H1 (cell line): Measurements from ENCODE around the gene ASB1. TPM values are rescaled to one million over a fixed set of nuclear protein-coding genes. Genes with fewer than 3 reads are reported as not detected.

Source experiments
- CTCF ChIA-PET: fragments of 300-600 bp; sonication (Branson Sonifier 250); formaldehyde crosslinking; loops from one replicate; lab custom pipeline; 2021; ENCODE audit not compliant: partially characterized antibody; lab: Charles Lee
- POLR2A ChIA-PET: fragments of 300-600 bp; sonication (Branson Sonifier 250); formaldehyde crosslinking; loops from one replicate; lab custom pipeline; 2021; ENCODE audit warnings: inconsistent platforms; ENCODE audit not compliant: partially characterized antibody; lab: Charles Lee
- DNase-seq, 2 experiments: peaks; one replicate each; pipeline versions ENCODE4 v3.0.0 to v3.0.0-alpha.2; 2010 to 2022; ENCODE audit warnings: low spot score in 2 of 2, low read depth in 1 of 2, mixed read lengths in 1 of 2
- FAIRE-seq: peaks from 2 replicates; lab custom pipeline; 2011; peaks lifted over from hg19 to GRCh38; lab: Jason Lieb, UNC
- H2AFZ ChIP-seq: 2 replicates; pipeline ENCODE4 v1.8.1; 2012; ENCODE audit warnings: low read length, inconsistent platforms
- H2AK5ac ChIP-seq: 2 replicates; pipeline ENCODE4 v1.6.1; 2013; ENCODE audit warnings: low read depth, low read length
- H2BK120ac ChIP-seq: replicated peaks from 2 replicates; pipeline ENCODE3; 2013; ENCODE audit warnings: low read depth, low read length, inconsistent platforms
- H2BK12ac ChIP-seq: 2 replicates; pipeline ENCODE4 v1.6.1; 2013; ENCODE audit warnings: low read depth, low read length
- H2BK15ac ChIP-seq: 2 replicates; pipeline ENCODE4 v1.6.1; 2013; ENCODE audit warnings: low read length
- H2BK20ac ChIP-seq: 2 replicates; pipeline ENCODE4 v1.6.1; 2013; ENCODE audit warnings: low read length
- H2BK5ac ChIP-seq: 2 replicates; pipeline ENCODE4 v1.6.1; 2013; ENCODE audit warnings: low read depth, low read length
- H3K14ac ChIP-seq: 2 replicates; pipeline ENCODE4 v1.6.1; 2013; ENCODE audit warnings: inconsistent platforms; ENCODE audit not compliant: insufficient read length
- H3K18ac ChIP-seq: 2 replicates; pipeline ENCODE4 v1.6.1; 2013; ENCODE audit warnings: low read length; ENCODE audit errors: extremely low read depth
- H3K23ac ChIP-seq: 2 replicates; pipeline ENCODE4 v1.6.1; 2013; ENCODE audit warnings: inconsistent platforms; ENCODE audit not compliant: insufficient read length
- H3K23me2 ChIP-seq: 2 replicates; pipeline ENCODE4 v1.6.1; 2013; ENCODE audit warnings: low read depth, low read length
- H3K27ac ChIP-seq: 2 replicates; pipeline ENCODE4 v1.6.1; 2011; ENCODE audit warnings: low read depth, low read length, inconsistent platforms
- H3K27me3 ChIP-seq, 4 experiments: replicated peaks in 1 of 4; 1 replicate in 1 of 4; 2 replicates in 3 of 4; pipeline versions ENCODE4 v1.6.1 to v1.8.1; 2011 to 2013; ENCODE audit warnings: low read length in 3 of 4, mild to moderate bottlenecking in 3 of 4, inconsistent platforms in 2 of 4, mixed read lengths in 2 of 4, moderate library complexity in 1 of 4; ENCODE audit not compliant: control insufficient read depth in 3 of 4, insufficient read depth in 3 of 4; ENCODE audit errors: extremely low read depth in 1 of 4
- H3K36me3 ChIP-seq, 4 experiments: 2 replicates each; pipeline versions ENCODE4 v1.6.1 to v1.8.1; 2011 to 2013; ENCODE audit warnings: mild to moderate bottlenecking in 4 of 4, low read length in 3 of 4, moderate library complexity in 2 of 4, control low read depth in 1 of 4, inconsistent platforms in 1 of 4; ENCODE audit not compliant: insufficient read depth in 4 of 4, control insufficient read depth in 2 of 4
- H3K4ac ChIP-seq: replicated peaks from 2 replicates; pipeline ENCODE3; 2013; ENCODE audit warnings: low read length, low read depth, mixed read lengths, inconsistent platforms; ENCODE audit not compliant: insufficient read length
- H3K4me1 ChIP-seq, 4 experiments: replicated peaks in 1 of 4; 1 replicate in 1 of 4; 2 replicates in 3 of 4; pipeline versions ENCODE4 v1.6.1 to v1.8.1; 2011 to 2013; ENCODE audit warnings: low read length in 3 of 4, inconsistent platforms in 2 of 4, mixed read lengths in 1 of 4; ENCODE audit not compliant: insufficient read depth in 4 of 4, control insufficient read depth in 3 of 4
- H3K4me2 ChIP-seq, 2 experiments: 2 replicates each; pipeline versions ENCODE4 v1.6.1 to v1.8.1; 2011 to 2013; ENCODE audit warnings: low read depth in 2 of 2, low read length in 2 of 2, control low read depth in 1 of 2, inconsistent platforms in 1 of 2, mild to moderate bottlenecking in 1 of 2; ENCODE audit not compliant: insufficient read depth in 1 of 2
- H3K4me3 ChIP-seq, 4 experiments: fragments of 200-600, 300-600 bp in 1 of 4; sonication (generic), shearing (Covaris generic), sonication (Bioruptor Twin) in 1 of 4; 2 replicates each; pipeline versions ENCODE4 v1.5.1 to v1.8.1; 2011 to 2016; ENCODE audit warnings: low read length in 4 of 4, low read depth in 3 of 4, control low read depth in 2 of 4, inconsistent platforms in 2 of 4, mild to moderate bottlenecking in 2 of 4, mixed read lengths in 1 of 4, moderate library complexity in 1 of 4; ENCODE audit not compliant: insufficient read depth in 2 of 4; ENCODE audit errors: extremely low read depth in 1 of 4
- H3K56ac ChIP-seq: replicated peaks from 2 replicates; pipeline ENCODE3; 2013; ENCODE audit warnings: low read depth, mild to moderate bottlenecking, mixed read lengths, low read length, inconsistent platforms; ENCODE audit not compliant: insufficient read length
- H3K79me1 ChIP-seq: 2 replicates; pipeline ENCODE4 v1.6.1; 2013; ENCODE audit warnings: low read depth, low read length, control low read depth
- H3K79me2 ChIP-seq, 2 experiments: 2 replicates each; pipeline versions ENCODE4 v1.6.1 to v1.8.1; 2012 to 2013; ENCODE audit warnings: low read length in 2 of 2, mild to moderate bottlenecking in 2 of 2, inconsistent platforms in 1 of 2; ENCODE audit not compliant: insufficient read depth in 2 of 2, control insufficient read depth in 1 of 2
- H3K9ac ChIP-seq, 4 experiments: replicated peaks in 1 of 4; 1 replicate in 1 of 4; 2 replicates in 3 of 4; pipeline versions ENCODE4 v1.6.1 to v1.8.1; 2011 to 2013; ENCODE audit warnings: low read depth in 3 of 4, low read length in 3 of 4, control low read depth in 2 of 4, mild to moderate bottlenecking in 2 of 4, moderate library complexity in 2 of 4, inconsistent platforms in 1 of 4; ENCODE audit errors: extremely low read depth in 1 of 4
- H3K9me3 ChIP-seq, 2 experiments: 2 replicates each; pipeline versions ENCODE4 v1.6.1 to v1.8.1; 2012 to 2013; ENCODE audit warnings: mild to moderate bottlenecking in 2 of 2, moderate library complexity in 2 of 2, control low read depth in 1 of 2, inconsistent platforms in 1 of 2, low read depth in 1 of 2, low read length in 1 of 2, mixed read lengths in 1 of 2; ENCODE audit not compliant: insufficient read depth in 2 of 2
- H4K20me1 ChIP-seq, 2 experiments: replicated peaks in 1 of 2; 2 replicates each; pipeline versions ENCODE3 to v1.8.1; 2011 to 2013; ENCODE audit warnings: inconsistent platforms in 2 of 2, low read length in 2 of 2, mild to moderate bottlenecking in 1 of 2; ENCODE audit not compliant: insufficient read depth in 2 of 2, control insufficient read depth in 1 of 2
- H4K5ac ChIP-seq: 2 replicates; pipeline ENCODE4 v1.6.1; 2013; ENCODE audit warnings: low read length, low read depth, mixed read lengths, inconsistent platforms; ENCODE audit not compliant: insufficient read length
- H4K8ac ChIP-seq: 2 replicates; pipeline ENCODE4 v1.8.0; 2013; ENCODE audit warnings: mild to moderate bottlenecking, moderate library complexity, low read length, inconsistent platforms; ENCODE audit not compliant: insufficient read depth; ENCODE audit errors: extremely low read depth
- H4K91ac ChIP-seq: replicated peaks from 2 replicates; pipeline ENCODE3; 2013; ENCODE audit warnings: low read length, mixed read lengths, inconsistent platforms; ENCODE audit not compliant: insufficient read length
- BCL11A ChIP-seq, 2 experiments: IDR thresholded peaks; one replicate each; pipeline ENCODE4 v1.6.1; 2011; ENCODE audit warnings: low read depth in 2 of 2, low read length in 2 of 2, mild to moderate bottlenecking in 2 of 2
- NANOG ChIP-seq: IDR thresholded peaks from 2 replicates; pipeline ENCODE4 v1.6.1; 2011; ENCODE audit warnings: low read length, low read depth, mild to moderate bottlenecking, inconsistent platforms; ENCODE audit not compliant: insufficient read depth, poor library complexity, severe bottlenecking
- SP1 ChIP-seq: IDR thresholded peaks from 2 replicates; pipeline ENCODE4 v1.6.1; 2011; ENCODE audit warnings: low read depth, low read length
- SP4 ChIP-seq: IDR thresholded peaks from 2 replicates; pipeline ENCODE4 v1.6.1; 2012; ENCODE audit warnings: low read length, inconsistent platforms
- TEAD4 ChIP-seq: IDR thresholded peaks from 2 replicates; pipeline ENCODE4 v1.6.1; 2012; ENCODE audit warnings: low read depth, low read length, inconsistent platforms, mixed read lengths
- YY1 ChIP-seq: IDR thresholded peaks from 2 replicates; pipeline ENCODE4 v1.6.1; 2011; ENCODE audit warnings: low read depth, mild to moderate bottlenecking, low read length
- WGBS, 2 experiments: shearing (Covaris generic) in 1 of 2; methylation state at CpG; one replicate each; pipeline versions ENCODE4 v1.1.6 to v1.1.7; 2013 to 2015; ENCODE audit warnings: low lambda C conversion rate in 2 of 2, mixed read lengths in 2 of 2, inconsistent platforms in 1 of 2, low coverage in 1 of 2, missing lambda C conversion rate in 1 of 2; ENCODE audit not compliant: insufficient replicate concordance in 2 of 2, insufficient coverage in 1 of 2, insufficient read length in 1 of 2; ENCODE audit errors: extremely low coverage in 1 of 2, missing lambda C conversion rate in 1 of 2; 5-methylcytosine and 5-hydroxymethylcytosine counted together
- polyA plus RNA-seq, 7 experiments: library from polyadenylated mRNA; depleted of rRNA in 3 of 7; stranded (reverse) in 5 of 7; unstranded in 2 of 7; fragments of >200 nt in 5 of 7; fragments of 200-250 nt in 2 of 7; gene quantifications; 1 replicate in 5 of 7; 2 replicates in 1 of 7; 4 replicates in 1 of 7; pipeline versions ENCODE4 v1.2.1 to v1.2.3, GENCODE V29; 2011 to 2013; ENCODE audit warnings: missing spikeins in 2 of 7, mixed read lengths in 2 of 7
- total RNA-seq: library from RNA; stranded (reverse); fragmentation: NEBNext Ultra II Directional; extraction: Animal tissue kit (Norgen Biotek cat#: 25700); gene quantifications from 2 replicates; pipeline ENCODE4 v1.2.1, GENCODE V29; 2021

The ASB1 gene
- total and polyA plus RNA-seq, 2 of the 8 experiments (the other 6 are each of a cell fraction or from before 2014, with no cell fraction given) = 24.1 to 36.0 TPM

- no peak overlapping the region for H2BK120ac ChIP-seq
- H3K27me3 ChIP-seq = no peaks in the 10 kb centered on the region
- no peak overlapping the region for H3K4me2 ChIP-seq
- FAIRE-seq (no peak), DNase-seq (no peak)
- H3K56ac ChIP-seq = no peak overlapping the region
- H4K8ac ChIP-seq = no peak overlapping the region
- no peaks in the 10 kb centered on the region for H4K20me1 ChIP-seq
- no peak overlapping the region for H3K14ac ChIP-seq
- no peak overlapping the region for H2BK5ac ChIP-seq
- no peak overlapping the region for H2BK12ac ChIP-seq
- H3K23ac ChIP-seq = no peak overlapping the region
- H3K79me2 ChIP-seq = no peaks in the 10 kb centered on the region
- TF ChIP-seq TEAD4 = no peak
- no peak for TF ChIP-seq BCL11A (IDR thresholded peaks at IDR 0.05; ENCODE audit: low read depth in 2 of 2, low read length in 2 of 2)
- TF ChIP-seq SP1 = no peak
- TF ChIP-seq NANOG = no peak
- no peak for TF ChIP-seq SP4
- no peak for TF ChIP-seq YY1
- peaks cover 0 to 2% (median 0%) of the 10 kb centered on the region in 4 experiments; a peak in 1 of 8 replicates for H3K36me3 ChIP-seq
- no peaks in the 10 kb centered on the region for H3K9me3 ChIP-seq
- H2AK5ac ChIP-seq = no peak overlapping the region
- CTCF ChIA-PET = interaction anchor here (0.5 kb wide), 1 partner anchor 113 kb away, joined by 3 read pairs; no protein-coding TSS in a partner anchor
- no peak overlapping the region for H4K5ac ChIP-seq
- no peaks in the 10 kb centered on the region for H3K79me1 ChIP-seq
- POLR2A ChIA-PET = no interaction called here
- peaks cover 3 to 19% (median 10%) of the 10 kb centered on the region in 4 experiments for H3K4me1 ChIP-seq
- H2BK20ac ChIP-seq = no peak overlapping the region
- no peak overlapping the region for H3K18ac ChIP-seq
- WGBS, 2 experiments = 93% methylated on average over 5 of the region's 5 CpGs; no CpG with 5 or more reads in 1 of the 2 experiments
- no peak overlapping the region for H3K9ac ChIP-seq
- H4K91ac ChIP-seq = no peak overlapping the region
- no peak overlapping the region for H3K27ac ChIP-seq
- no peak overlapping the region for H3K4ac ChIP-seq
- H2BK15ac ChIP-seq = no peak overlapping the region
- no peak overlapping the region for H3K4me3 ChIP-seq
- no peaks in the 10 kb centered on the region for H3K23me2 ChIP-seq
- no peak overlapping the region for H2AFZ ChIP-seq
These were observed 43.6 kb upstream of the ASB1 start for GRCh38 chr2:238383135-238383534.
